ENCODE measurements around the gene UBE2G1. TPM values are rescaled to one million over a fixed set of nuclear protein-coding genes. Genes with fewer than 3 reads are reported as not detected.
"Not testable (repeated sequence)": the region's sequence is repeated elsewhere in the genome, so short reads cannot be mapped to it uniquely, and the experiment has no call there.

Gene UBE2G1
- polyA plus RNA-seq, 6 donors from 2014 or later, result 50.7 to 87.5 (median 59.0) TPM

- ATAC-seq (ENCODE audit: low read depth in 2 of 2) (no peak), DNase-seq (no peak)
- Mint-ChIP-seq H3K36me3 (peaks cover 8% of the 10 kb centered on the region in 2 donors), H3K4me3 (peak overlapping the region; percentile 87 to 99 (median 91)), H3K9me3 (peaks cover 0 to 4% (median 0%) of the 10 kb centered on the region in 7 donors), H3K4me1 (peaks cover 32 to 39% (median 33%) of the 10 kb centered on the region in 3 donors), H3K27me3 (no peaks in the 10 kb centered on the region), H3K27ac (peak overlapping the region; percentile 18 to 96 (median 64))
Measured at GRCh38 chr17:4262703-4263102, 103.8 kb downstream of the UBE2G1 start.

DNA sequence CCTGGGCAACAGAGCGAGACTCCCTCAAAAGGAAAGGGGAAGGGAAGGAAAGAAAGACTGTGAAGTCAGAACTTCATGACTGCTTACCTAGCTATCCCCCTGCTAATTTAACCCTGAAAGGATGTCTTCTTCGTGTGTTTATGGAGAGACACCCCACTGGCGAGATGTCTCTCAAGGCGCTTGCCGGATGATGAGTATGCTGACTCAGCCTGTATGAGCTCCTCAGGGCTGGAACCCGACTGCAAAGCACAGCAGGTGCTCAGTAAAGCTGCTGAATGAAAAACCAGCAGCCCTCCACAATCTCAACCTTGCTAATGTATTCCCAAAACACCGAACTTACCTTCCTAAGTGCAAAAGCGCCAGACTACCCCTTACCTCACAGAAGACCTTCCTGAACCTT, 105.0 kb downstream of the UBE2G1 start:
- Mint-ChIP-seq H3K4me1 (peaks cover 41 to 45% (median 42%) of the 10 kb centered on the region in 3 donors), H3K27ac (no peak overlapping the region), H3K27me3 (no peaks in the 10 kb centered on the region), H3K9me3 (peaks cover 0 to 4% (median 0%) of the 10 kb centered on the region in 7 donors), H3K36me3 (peaks cover 8% of the 10 kb centered on the region in 2 donors), H3K4me3 (peak overlapping the region in 5 of 8 donors; percentile 24 to 88 (median 63))
- DNase-seq, result no peak
- no peak for ATAC-seq (ENCODE audit: low read depth in 2 of 2)

GRCh38 chr17:4258867-4259266, 107.6 kb downstream of the UBE2G1 start:
- ATAC-seq (ENCODE audit: low read depth in 2 of 2), result no peak
- Mint-ChIP-seq H3K4me3 (no peak overlapping the region), H3K4me1 (peaks cover 37 to 50% (median 39%) of the 10 kb centered on the region in 3 donors), H3K27ac (no peak overlapping the region), H3K27me3 (no peaks in the 10 kb centered on the region), H3K36me3 (peaks cover 8% of the 10 kb centered on the region in 2 donors), H3K9me3 (peaks cover 0 to 4% (median 0%) of the 10 kb centered on the region in 7 donors)
- DNase-seq, result no peak

DNA sequence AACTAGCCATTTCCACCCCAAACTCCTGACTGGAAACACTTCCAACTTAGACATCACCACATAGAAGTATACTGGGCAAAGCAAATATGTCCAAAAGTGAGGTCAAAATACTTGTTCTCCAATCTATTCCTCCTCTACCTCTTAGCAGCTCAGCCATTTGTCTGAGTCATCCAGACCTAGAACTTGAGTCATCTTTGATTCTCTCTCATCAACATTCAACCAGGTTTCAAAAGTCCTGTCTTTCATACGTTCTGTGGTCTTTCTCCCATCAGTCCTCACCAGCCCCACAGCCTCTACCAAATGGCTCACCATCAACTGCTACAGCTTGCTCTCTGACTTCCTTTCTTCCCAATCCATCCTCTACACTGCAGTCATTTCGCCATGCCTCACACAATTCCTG, 109.5 kb downstream of the UBE2G1 start:
- H3K36me3 Mint-ChIP-seq, result peaks cover 8% of the 10 kb centered on the region in 2 donors
- no peak for ATAC-seq (ENCODE audit: low read depth in 2 of 2)
- H3K27ac Mint-ChIP-seq, result peak overlapping the region in 1 of 6 donors; percentile 1
- H3K27me3 Mint-ChIP-seq, result no peaks in the 10 kb centered on the region
- DNase-seq, result no peak
- peaks cover 35 to 40% (median 35%) of the 10 kb centered on the region in 3 donors for H3K4me1 Mint-ChIP-seq
- no peak overlapping the region for H3K4me3 Mint-ChIP-seq
- H3K9me3 Mint-ChIP-seq, result peaks cover 0 to 4% (median 0%) of the 10 kb centered on the region in 7 donors

GRCh38 chr17:4255271-4255670, 111.2 kb downstream of the UBE2G1 start:
- not testable (repeated sequence) for H3K36me3 Mint-ChIP-seq; H3K9me3 Mint-ChIP-seq; DNase-seq; H3K27ac Mint-ChIP-seq; ATAC-seq (ENCODE audit: low read depth in 2 of 2); H3K27me3 Mint-ChIP-seq; H3K4me3 Mint-ChIP-seq
- H3K4me1 Mint-ChIP-seq, result peaks cover 29 to 42% (median 39%) of the 10 kb centered on the region in 3 donors

GRCh38 chr17:4250887-4251286, 115.6 kb downstream of the UBE2G1 start:
- Mint-ChIP-seq H3K27me3 (no peaks in the 10 kb centered on the region), H3K4me3 (no peak overlapping the region), H3K4me1 (peaks cover 23 to 44% (median 44%) of the 10 kb centered on the region in 3 donors), H3K36me3 (no peaks in the 10 kb centered on the region), H3K27ac (no peak overlapping the region), H3K9me3 (no peaks in the 10 kb centered on the region)
- DNase-seq (no peak), ATAC-seq (ENCODE audit: low read depth in 2 of 2) (no peak)

DNA sequence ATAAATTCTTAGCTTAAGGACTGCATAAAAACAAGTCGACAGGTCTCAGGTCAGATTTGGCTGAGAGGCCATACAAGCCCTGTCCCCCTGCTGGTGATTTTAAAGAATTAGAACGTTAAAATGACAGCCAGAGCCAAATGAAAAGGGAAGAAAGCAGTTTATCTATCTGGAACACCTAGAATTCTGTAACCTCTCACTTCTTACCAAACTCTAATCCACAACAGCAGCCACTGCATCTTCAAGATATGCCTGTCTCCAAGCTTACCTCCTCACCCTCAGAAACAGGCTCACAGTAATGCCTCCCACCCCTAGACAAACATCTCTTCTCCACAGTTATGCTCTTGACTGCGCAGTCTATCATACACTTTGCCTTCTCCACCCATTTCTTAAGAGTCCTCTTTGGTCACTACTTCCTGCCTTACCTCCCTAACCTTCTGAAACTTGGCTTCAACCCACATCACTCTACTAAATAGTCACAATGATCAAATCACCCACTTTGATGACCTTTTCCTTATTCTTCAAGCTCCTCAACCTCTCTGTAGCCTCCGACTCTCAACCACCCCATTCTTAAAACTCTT, 116.9 kb downstream of the UBE2G1 start:
- H3K4me1 Mint-ChIP-seq, result peaks cover 26 to 48% (median 38%) of the 10 kb centered on the region in 3 donors
- H3K4me3 Mint-ChIP-seq, result peak overlapping the region in 1 of 8 donors; percentile 4
- peak overlapping the region in 3 of 6 donors; percentile 0 to 73 (median 54) for H3K27ac Mint-ChIP-seq
- H3K27me3 Mint-ChIP-seq, result no peaks in the 10 kb centered on the region
- H3K9me3 Mint-ChIP-seq, result no peaks in the 10 kb centered on the region
- DNase-seq (peak; percentile 5), ATAC-seq (ENCODE audit: low read depth in 2 of 2) (peak in 1 of 2 donors; percentile 52)
- H3K36me3 Mint-ChIP-seq, result no peaks in the 10 kb centered on the region

DNA sequence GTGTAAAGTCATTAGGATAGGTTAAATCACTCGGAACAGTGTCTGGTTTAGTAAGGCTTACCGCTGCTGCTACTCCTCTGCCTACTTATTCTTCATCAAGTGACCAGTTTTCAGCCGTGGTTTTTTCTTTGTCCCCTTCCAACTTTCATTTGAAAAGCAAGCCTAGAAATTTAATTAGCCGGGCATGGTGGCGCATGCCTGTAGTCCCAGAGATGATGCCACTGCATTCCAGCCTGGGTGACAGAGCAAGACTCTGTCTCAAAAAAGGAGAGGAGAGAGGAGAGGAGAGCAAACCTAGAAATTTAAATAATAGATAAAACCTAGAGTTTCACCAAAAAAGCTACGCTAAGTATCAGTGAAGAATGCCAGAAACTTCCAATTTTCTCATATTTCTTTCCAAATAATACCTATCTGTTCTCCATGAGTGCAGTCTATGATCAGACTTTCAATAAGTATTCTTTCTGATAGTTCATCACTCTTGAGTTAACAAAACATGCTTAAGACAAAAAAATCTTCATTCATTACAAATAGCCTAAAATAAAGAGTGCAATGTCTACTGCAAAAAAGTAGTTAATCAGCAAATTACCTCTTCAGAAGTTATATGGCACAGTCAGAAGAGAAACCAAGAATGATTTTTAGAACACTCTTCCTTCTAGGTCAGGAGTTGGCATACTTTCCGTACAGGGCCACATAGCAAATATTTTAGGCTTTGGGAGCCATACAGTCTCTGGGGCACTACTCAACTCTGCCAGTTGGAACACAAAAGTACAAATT, 117.8 kb downstream of the UBE2G1 start:
- Mint-ChIP-seq H3K4me3 (no peak overlapping the region), H3K36me3 (no peaks in the 10 kb centered on the region), H3K27ac (peak overlapping the region in 1 of 6 donors; percentile 27), H3K27me3 (no peaks in the 10 kb centered on the region), H3K4me1 (peaks cover 27 to 48% (median 33%) of the 10 kb centered on the region in 3 donors), H3K9me3 (no peaks in the 10 kb centered on the region)
- DNase-seq, result no peak
- ATAC-seq (ENCODE audit: low read depth in 2 of 2), result no peak

DNA sequence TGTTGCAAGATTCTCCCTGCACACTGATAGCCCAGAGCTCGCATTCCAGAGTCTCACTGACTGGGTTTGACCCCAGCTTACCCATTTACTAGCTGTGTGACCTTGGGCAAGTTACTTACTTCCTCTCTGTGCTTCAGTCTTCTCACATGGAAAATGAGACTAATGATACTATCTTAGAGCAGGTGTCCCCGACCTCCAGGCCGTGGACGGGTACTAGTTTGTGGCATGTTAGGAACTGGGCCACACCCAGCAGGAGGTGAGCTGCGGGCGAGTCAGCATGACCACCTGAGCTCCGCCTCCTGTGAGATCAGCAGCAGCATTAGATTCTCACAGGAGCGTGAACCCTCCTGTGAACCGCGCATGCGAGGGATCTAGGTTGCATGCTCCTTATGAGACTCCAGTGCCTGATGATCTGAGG, 118.5 kb downstream of the UBE2G1 start:
- no peak for ATAC-seq (ENCODE audit: low read depth in 2 of 2)
- Mint-ChIP-seq H3K27me3 (no peaks in the 10 kb centered on the region), H3K9me3 (no peaks in the 10 kb centered on the region), H3K36me3 (no peaks in the 10 kb centered on the region), H3K4me3 (no peak overlapping the region), H3K27ac (peak overlapping the region in 2 of 6 donors; percentile 27 to 62), H3K4me1 (peaks cover 22 to 43% (median 32%) of the 10 kb centered on the region in 3 donors)
- no peak for DNase-seq

DNA sequence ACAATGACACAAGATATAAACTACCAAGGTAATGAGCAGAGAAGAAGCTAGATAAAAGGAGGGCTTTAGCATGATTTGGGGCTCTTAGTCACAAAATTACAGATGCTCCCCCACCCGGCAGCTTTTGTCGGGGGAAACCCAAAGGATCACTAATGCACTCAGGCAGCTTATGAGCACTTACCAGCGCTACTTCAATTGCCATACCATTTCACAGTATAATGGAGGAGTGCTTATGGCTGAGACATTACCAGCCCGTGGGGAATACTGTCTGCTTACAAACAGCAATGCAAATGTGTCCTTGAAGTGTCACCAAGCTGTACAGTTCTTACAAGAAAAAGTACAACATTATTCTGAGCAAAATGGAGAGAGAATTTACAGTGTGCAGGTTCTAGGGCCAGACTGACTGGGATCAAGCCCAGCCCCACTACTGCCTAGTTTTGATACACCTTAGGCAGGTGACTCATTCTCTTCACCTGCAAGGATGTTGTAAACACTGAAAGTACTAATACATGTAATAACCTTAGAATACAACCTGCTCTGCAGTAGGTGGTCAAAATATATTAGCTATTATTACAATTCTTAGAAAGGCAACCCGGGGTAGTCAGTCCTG, 119.0 kb downstream of the UBE2G1 start:
- H3K36me3 Mint-ChIP-seq, result no peaks in the 10 kb centered on the region
- no peaks in the 10 kb centered on the region for H3K9me3 Mint-ChIP-seq
- H3K4me3 Mint-ChIP-seq, result no peak overlapping the region
- H3K27me3 Mint-ChIP-seq, result no peaks in the 10 kb centered on the region
- H3K4me1 Mint-ChIP-seq, result peaks cover 22 to 43% (median 32%) of the 10 kb centered on the region in 3 donors
- DNase-seq (no peak), ATAC-seq (ENCODE audit: low read depth in 2 of 2) (no peak)
- peak overlapping the region in 2 of 6 donors; percentile 27 to 28 for H3K27ac Mint-ChIP-seq

DNA sequence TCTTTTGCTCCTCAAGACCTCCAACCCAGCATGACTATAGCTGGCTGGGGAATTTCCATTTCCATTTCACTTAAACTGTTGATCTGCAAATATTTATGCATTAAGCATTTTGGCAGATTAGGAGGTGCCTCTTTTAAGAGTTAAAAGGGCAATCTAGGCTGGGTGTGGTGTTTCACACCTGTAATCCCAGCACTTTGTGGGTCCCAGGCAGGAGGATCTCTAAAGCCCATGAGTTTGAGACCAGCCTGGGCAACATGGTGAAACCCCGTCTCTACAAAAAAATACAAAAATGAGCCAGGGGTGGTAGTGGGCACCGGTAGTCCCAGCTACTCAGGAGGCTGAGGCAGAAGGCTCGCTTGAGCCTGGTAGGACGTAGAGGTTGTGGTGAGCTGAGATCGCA, 119.8 kb downstream of the UBE2G1 start:
- DNase-seq (no peak), ATAC-seq (ENCODE audit: low read depth in 2 of 2) (no peak)
- Mint-ChIP-seq H3K4me3 (no peak overlapping the region), H3K27me3 (no peaks in the 10 kb centered on the region), H3K9me3 (no peaks in the 10 kb centered on the region), H3K36me3 (no peaks in the 10 kb centered on the region), H3K27ac (peak overlapping the region in 1 of 6 donors; percentile 78), H3K4me1 (peaks cover 22 to 36% (median 29%) of the 10 kb centered on the region in 3 donors)

- no peaks in the 10 kb centered on the region for H3K9me3 Mint-ChIP-seq
- H3K4me1 Mint-ChIP-seq, result peaks cover 0 to 12% (median 10%) of the 10 kb centered on the region in 3 donors
- DNase-seq, result no peak
- H3K4me3 Mint-ChIP-seq, result no peak overlapping the region
- no peaks in the 10 kb centered on the region for H3K27me3 Mint-ChIP-seq
- peaks cover 6 to 9% of the 10 kb centered on the region in 2 donors for H3K36me3 Mint-ChIP-seq
- H3K27ac Mint-ChIP-seq, result no peak overlapping the region
- no peak for ATAC-seq (ENCODE audit: low read depth in 2 of 2)
Measured at GRCh38 chr17:4241535-4241934, 124.9 kb downstream of the UBE2G1 start.

- peaks cover 9 to 18% of the 10 kb centered on the region in 2 donors for H3K36me3 Mint-ChIP-seq
- DNase-seq (no peak), ATAC-seq (ENCODE audit: low read depth in 2 of 2) (no peak)
- H3K9me3 Mint-ChIP-seq, result no peaks in the 10 kb centered on the region
- no peaks in the 10 kb centered on the region for H3K4me1 Mint-ChIP-seq
- no peaks in the 10 kb centered on the region for H3K27me3 Mint-ChIP-seq
- no peak overlapping the region for H3K4me3 Mint-ChIP-seq
- H3K27ac Mint-ChIP-seq, result peak overlapping the region in 1 of 6 donors; percentile 21
Measured at GRCh38 chr17:4236456-4236855, 130.0 kb downstream of the UBE2G1 start.

Data from naive B cell (primary cell).